ENCODE data around the gene ME3. TPM values are rescaled to one million over a fixed set of nuclear protein-coding genes. Genes with fewer than 3 reads are reported as not detected.

ME3 gene
- total RNA-seq, 1 experiment from 2014 or later: 0.30 TPM

GRCh38 chr11:86699040-86699791 is 26.8 kb upstream of the ME3 start:
- H3K9ac ChIP-seq (ENCODE audit: low read length): no peak overlapping the region
- intact Hi-C loops (cut with micrococcal nuclease): no loop called here
- no peaks in the 10 kb centered on the region for H3K27me3 ChIP-seq (ENCODE audit: insufficient read depth, low read length)
- no peaks in the 10 kb centered on the region for H3K36me3 ChIP-seq (ENCODE audit: control insufficient read depth in 1 of 2, insufficient read depth in 2 of 2, low read length in 2 of 2)
- H3K9me3 ChIP-seq (ENCODE audit: control insufficient read depth in 1 of 2, insufficient read depth in 1 of 2, low read depth in 1 of 2, low read length in 2 of 2): no peaks in the 10 kb centered on the region
- no peak overlapping the region for H3K4me2 ChIP-seq (ENCODE audit: low read length)
- TF ChIP-seq SIN3A (IDR thresholded peaks at IDR 0.05; ENCODE audit: low read depth) (no peak), ZNF274 (IDR thresholded peaks at IDR 0.05; ENCODE audit: low read depth, low read length) (no peak), SP1 (IDR thresholded peaks at IDR 0.05; ENCODE audit: low read depth) (no peak), EGR1 (IDR thresholded peaks at IDR 0.05; ENCODE audit: low read depth) (no peak), JUND (IDR thresholded peaks at IDR 0.05) (no peak), MAX (IDR thresholded peaks at IDR 0.05) (no peak), ZFX (IDR thresholded peaks at IDR 0.05) (no peak), FOSL1 (IDR thresholded peaks at IDR 0.05; ENCODE audit: low read depth) (no peak), ELF1 (IDR thresholded peaks at IDR 0.05; ENCODE audit: borderline replicate concordance, low read depth) (no peak), POLR2A (IDR thresholded peaks at IDR 0.05; ENCODE audit: borderline replicate concordance, extremely low read depth, insufficient read depth, insufficient read length) (no peak), EZH2 (IDR thresholded peaks at IDR 0.05) (no peak), EZH2phosphoT487 (IDR thresholded peaks at IDR 0.05; ENCODE audit: borderline replicate concordance) (no peak), TCF7L2 (IDR thresholded peaks at IDR 0.05; ENCODE audit: borderline replicate concordance, extremely low read depth, insufficient read depth, insufficient read length) (no peak), YY1 (IDR thresholded peaks at IDR 0.05; ENCODE audit: extremely low read depth, insufficient replicate concordance, low read depth, low read length) (no peak)
- H4K20me1 ChIP-seq (ENCODE audit: insufficient read depth): no peaks in the 10 kb centered on the region
- H3K9me2 ChIP-seq (ENCODE audit: insufficient read depth): no peaks in the 10 kb centered on the region
- ATAC-seq (no peak), DNase-seq (ENCODE audit: low read depth, low spot score) (no peak)
- CTCF ChIA-PET: no interaction called here
- POLR2A ChIA-PET: no interaction called here
- H3K4me3 ChIP-seq (replicated peaks in 1 of 2; ENCODE audit: low read depth in 1 of 2, low read length in 2 of 2): no peak overlapping the region
- H3K79me2 ChIP-seq (ENCODE audit: insufficient read depth, low read length): no peaks in the 10 kb centered on the region
- peaks cover 9 to 18% of the 10 kb centered on the region in 2 experiments for H3K4me1 ChIP-seq (ENCODE audit: control insufficient read depth in 1 of 2, insufficient read depth in 2 of 2, low read length in 2 of 2)
- no peak overlapping the region for H2AFZ ChIP-seq (ENCODE audit: low read depth, low read length, poor library complexity, severe bottlenecking)
- H3K27ac ChIP-seq (ENCODE audit: low read depth, low read length): no peak overlapping the region
- RAD21 ChIA-PET (ENCODE audit: low non-redundant PET in 1 of 2, low total read pairs in 2 of 2, uncharacterized antibody in 2 of 2, unreplicated experiment in 2 of 2): no interaction called here
- no TSS peak for BruUV-seq (replicated peaks)

All from HCT116 (cell line).